Measurements from ENCODE around the gene TMC3. TPM values are rescaled to one million over a fixed set of nuclear protein-coding genes. Genes with fewer than 3 reads are reported as not detected.
A peak's percentile ranks its signal among the peaks of the same experiment; 100 is the strongest.

The TMC3 gene
- total and polyA plus RNA-seq, 5 experiments from 2014 or later, result 0.05 TPM; not detected in 4

- no peak for ATAC-seq
- Mint-ChIP-seq H3K27me3 (no peaks in the 10 kb centered on the region), H3K4me1 (peaks cover 52 to 83% (median 64%) of the 10 kb centered on the region in 4 donors), H3K9me3 (no peaks in the 10 kb centered on the region), H3K36me3 (peaks cover 68 to 77% (median 77%) of the 10 kb centered on the region in 3 donors), H3K4me3 (peak overlapping the region; percentile 96 to 100 (median 100)), H3K27ac (peak overlapping the region; percentile 92 to 100 (median 98))
- DNase-seq, result no peak
- POLR2A ChIA-PET, result interaction anchor here (0.9 to 16.9 kb wide), 10 partner anchors 3 to 298 kb away, joined by 3 to 491 read pairs (median 4); partner anchors contain the start of gene STARD5
Observed at GRCh38 chr15:81299630-81300273, 74.3 kb downstream of the TMC3 start.

- Mint-ChIP-seq H3K36me3 (peaks cover 63 to 71% (median 71%) of the 10 kb centered on the region in 3 donors), H3K9me3 (no peaks in the 10 kb centered on the region), H3K27ac (peak overlapping the region; percentile 92 to 100 (median 98)), H3K4me3 (peak overlapping the region; percentile 96 to 100 (median 100)), H3K4me1 (peaks cover 51 to 83% (median 64%) of the 10 kb centered on the region in 4 donors), H3K27me3 (no peaks in the 10 kb centered on the region)
- POLR2A ChIA-PET, result interaction anchor here (0.7 to 16.9 kb wide), 13 partner anchors 3 to 1949 kb away, joined by 3 to 491 read pairs (median 4); partner anchors contain the start of gene STARD5
- no peak for DNase-seq
- ATAC-seq, result no peak
Observed at GRCh38 chr15:81299156-81299555, 74.9 kb downstream of the TMC3 start.

- no peak for DNase-seq
- Mint-ChIP-seq H3K36me3 (peaks cover 58 to 66% (median 66%) of the 10 kb centered on the region in 3 donors), H3K27ac (peak overlapping the region; percentile 92 to 100 (median 98)), H3K4me3 (peak overlapping the region; percentile 96 to 100 (median 100)), H3K27me3 (no peaks in the 10 kb centered on the region), H3K9me3 (no peaks in the 10 kb centered on the region), H3K4me1 (peaks cover 51 to 83% (median 64%) of the 10 kb centered on the region in 4 donors)
- POLR2A ChIA-PET, result interaction anchor here (0.7 to 16.9 kb wide), 12 partner anchors 2 to 1949 kb away, joined by 3 to 491 read pairs (median 5); partner anchors contain the start of gene STARD5
- ATAC-seq, result no peak
Observed at GRCh38 chr15:81298611-81299010, 75.4 kb downstream of the TMC3 start.

- POLR2A ChIA-PET, result interaction anchor here (0.7 to 16.9 kb wide), 11 partner anchors 1 to 1948 kb away, joined by 3 to 491 read pairs (median 6); partner anchors contain the start of gene STARD5
- H3K4me3 Mint-ChIP-seq, result peak overlapping the region; percentile 96 to 100 (median 100)
- peak overlapping the region; percentile 92 to 100 (median 98) for H3K27ac Mint-ChIP-seq
- H3K9me3 Mint-ChIP-seq, result no peaks in the 10 kb centered on the region
- H3K4me1 Mint-ChIP-seq, result peaks cover 47 to 83% (median 64%) of the 10 kb centered on the region in 4 donors
- ATAC-seq, result no peak
- no peak for DNase-seq
- H3K36me3 Mint-ChIP-seq, result peaks cover 50 to 59% (median 58%) of the 10 kb centered on the region in 3 donors
- H3K27me3 Mint-ChIP-seq, result no peaks in the 10 kb centered on the region
Observed at GRCh38 chr15:81297603-81298575, 76.1 kb downstream of the TMC3 start.

GRCh38 chr15:81297147-81297572 lies 76.9 kb downstream of the TMC3 start:
- POLR2A ChIA-PET, result interaction anchor here (0.9 to 16.9 kb wide), 11 partner anchors 8 to 306 kb away, joined by 3 to 491 read pairs (median 6); partner anchors contain the start of genes STARD5 and TLNRD1
- Mint-ChIP-seq H3K27ac (peak overlapping the region; percentile 92 to 100 (median 98)), H3K9me3 (no peaks in the 10 kb centered on the region), H3K4me1 (peaks cover 46 to 83% (median 64%) of the 10 kb centered on the region in 4 donors), H3K4me3 (peak overlapping the region; percentile 96 to 100 (median 100)), H3K27me3 (no peaks in the 10 kb centered on the region), H3K36me3 (peaks cover 44 to 51% (median 51%) of the 10 kb centered on the region in 3 donors)
- DNase-seq (no peak), ATAC-seq (no peak)

- DNase-seq (peak; percentile 39 to 88 (median 74)), ATAC-seq (peak; percentile 58 to 60)
- Mint-ChIP-seq H3K4me3 (peak overlapping the region; percentile 96 to 100 (median 100)), H3K9me3 (no peaks in the 10 kb centered on the region), H3K4me1 (peaks cover 47 to 83% (median 64%) of the 10 kb centered on the region in 4 donors), H3K27ac (peak overlapping the region; percentile 92 to 100 (median 98)), H3K36me3 (peaks cover 39 to 47% (median 46%) of the 10 kb centered on the region in 3 donors), H3K27me3 (no peaks in the 10 kb centered on the region)
- POLR2A ChIA-PET, result interaction anchor here (0.9 to 16.9 kb wide), 12 partner anchors 9 to 305 kb away, joined by 3 to 491 read pairs (median 4); partner anchors contain the start of genes STARD5 and TLNRD1
Observed at GRCh38 chr15:81296673-81297072, 77.3 kb downstream of the TMC3 start.

- DNase-seq (no peak), ATAC-seq (no peak)
- H3K36me3 Mint-ChIP-seq, result peaks cover 38 to 42% (median 41%) of the 10 kb centered on the region in 3 donors
- H3K4me3 Mint-ChIP-seq, result peak overlapping the region; percentile 96 to 100 (median 100)
- H3K27me3 Mint-ChIP-seq, result no peaks in the 10 kb centered on the region
- no peaks in the 10 kb centered on the region for H3K9me3 Mint-ChIP-seq
- POLR2A ChIA-PET, result interaction anchor here (0.9 to 16.9 kb wide), 11 partner anchors 9 to 305 kb away, joined by 3 to 491 read pairs (median 5); partner anchors contain the start of genes STARD5 and TLNRD1
- H3K4me1 Mint-ChIP-seq, result peaks cover 48 to 83% (median 64%) of the 10 kb centered on the region in 4 donors
- peak overlapping the region; percentile 92 to 100 (median 98) for H3K27ac Mint-ChIP-seq
Observed at GRCh38 chr15:81296186-81296585, 77.8 kb downstream of the TMC3 start.

- ATAC-seq (no peak), DNase-seq (no peak)
- peaks cover 32 to 36% (median 36%) of the 10 kb centered on the region in 3 donors for H3K36me3 Mint-ChIP-seq
- H3K27me3 Mint-ChIP-seq, result no peaks in the 10 kb centered on the region
- POLR2A ChIA-PET, result interaction anchor here (1.0 to 16.9 kb wide), 7 partner anchors 10 to 30 kb away, joined by 4 to 491 read pairs (median 6); partner anchors contain the start of gene STARD5
- peaks cover 49 to 82% (median 64%) of the 10 kb centered on the region in 4 donors for H3K4me1 Mint-ChIP-seq
- H3K4me3 Mint-ChIP-seq, result peak overlapping the region; percentile 96 to 100 (median 100)
- no peaks in the 10 kb centered on the region for H3K9me3 Mint-ChIP-seq
- peak overlapping the region; percentile 92 to 100 (median 98) for H3K27ac Mint-ChIP-seq
Observed at GRCh38 chr15:81295486-81296121, 78.4 kb downstream of the TMC3 start.

- peak overlapping the region; percentile 92 to 100 (median 98) for H3K27ac Mint-ChIP-seq
- H3K36me3 Mint-ChIP-seq, result peaks cover 24 to 25% (median 25%) of the 10 kb centered on the region in 3 donors
- DNase-seq (no peak), ATAC-seq (no peak)
- peak overlapping the region; percentile 96 to 100 (median 100) for H3K4me3 Mint-ChIP-seq
- H3K27me3 Mint-ChIP-seq, result no peaks in the 10 kb centered on the region
- H3K9me3 Mint-ChIP-seq, result no peaks in the 10 kb centered on the region
- POLR2A ChIA-PET, result interaction anchor here (0.6 to 16.9 kb wide), 9 partner anchors 11 to 105 kb away, joined by 3 to 491 read pairs (median 8); partner anchors contain the start of gene STARD5
- H3K4me1 Mint-ChIP-seq, result peaks cover 50 to 84% (median 72%) of the 10 kb centered on the region in 4 donors
Observed at GRCh38 chr15:81294516-81294880, 79.5 kb downstream of the TMC3 start.

GRCh38 chr15:81293728-81294515 lies 80.1 kb downstream of the TMC3 start:
- no peaks in the 10 kb centered on the region for H3K27me3 Mint-ChIP-seq
- peaks cover 50 to 84% (median 77%) of the 10 kb centered on the region in 4 donors for H3K4me1 Mint-ChIP-seq
- no peaks in the 10 kb centered on the region for H3K9me3 Mint-ChIP-seq
- peak; percentile 50 to 93 (median 82) for DNase-seq
- peaks cover 19% of the 10 kb centered on the region in 3 donors for H3K36me3 Mint-ChIP-seq
- peak overlapping the region; percentile 96 to 100 (median 100) for H3K4me3 Mint-ChIP-seq
- ATAC-seq, result peak; percentile 67 to 74
- POLR2A ChIA-PET, result interaction anchor here (0.6 to 16.9 kb wide), 10 partner anchors 11 to 105 kb away, joined by 3 to 491 read pairs (median 4); partner anchors contain the start of gene STARD5
- peak overlapping the region; percentile 92 to 100 (median 98) for H3K27ac Mint-ChIP-seq
